ENCODE results near the gene IL1A. TPM values are rescaled to one million over a fixed set of nuclear protein-coding genes. Genes with fewer than 3 reads are reported as not detected.

The IL1A gene
- total RNA-seq, 1 experiment from 2014 or later, result 0.42 TPM

DNA sequence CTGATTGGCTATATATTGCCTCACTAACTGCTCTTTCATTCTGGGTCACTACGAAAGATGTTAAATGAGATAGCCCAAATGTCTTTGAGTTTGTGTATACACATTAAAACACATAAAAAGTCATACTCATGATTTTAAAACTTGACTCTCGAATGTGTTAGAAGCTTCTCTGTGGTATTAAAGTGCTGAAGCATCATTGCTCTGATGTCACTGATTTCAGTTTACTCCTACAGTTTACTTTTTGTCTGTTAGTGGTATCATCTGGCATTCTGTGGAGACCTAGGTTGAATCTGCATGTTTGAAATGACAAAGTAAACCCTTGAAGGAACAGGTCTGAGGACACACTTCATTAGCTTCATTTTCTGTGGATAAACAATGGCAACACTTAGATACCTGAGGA is 52.8 kb downstream of the IL1A start:
- DNase-seq (ENCODE audit: low spot score) (no peak), ATAC-seq (no peak)
- Mint-ChIP-seq H3K27ac (no peak overlapping the region), H3K9me3 (no peaks in the 10 kb centered on the region), H3K36me3 (no peaks in the 10 kb centered on the region; the same call in 1 of the 2 replicates), H3K4me1 (peaks cover 5% of the 10 kb centered on the region; the same call in 1 of the 2 replicates), H3K4me3 (no peak overlapping the region), H3K27me3 (ENCODE audit: low read depth) (no peaks in the 10 kb centered on the region)
- ChIA-PET POLR2A (interaction anchor here (0.6 kb wide), 1 partner anchor 76 kb away, joined by 4 read pairs; no protein-coding TSS in a partner anchor), CTCF (interaction anchor here (2.1 to 3.2 kb wide), 2 partner anchors 18 to 154 kb away, joined by 5 to 11 read pairs; no protein-coding TSS in a partner anchor)
- TF ChIP-seq, protein P1, sequence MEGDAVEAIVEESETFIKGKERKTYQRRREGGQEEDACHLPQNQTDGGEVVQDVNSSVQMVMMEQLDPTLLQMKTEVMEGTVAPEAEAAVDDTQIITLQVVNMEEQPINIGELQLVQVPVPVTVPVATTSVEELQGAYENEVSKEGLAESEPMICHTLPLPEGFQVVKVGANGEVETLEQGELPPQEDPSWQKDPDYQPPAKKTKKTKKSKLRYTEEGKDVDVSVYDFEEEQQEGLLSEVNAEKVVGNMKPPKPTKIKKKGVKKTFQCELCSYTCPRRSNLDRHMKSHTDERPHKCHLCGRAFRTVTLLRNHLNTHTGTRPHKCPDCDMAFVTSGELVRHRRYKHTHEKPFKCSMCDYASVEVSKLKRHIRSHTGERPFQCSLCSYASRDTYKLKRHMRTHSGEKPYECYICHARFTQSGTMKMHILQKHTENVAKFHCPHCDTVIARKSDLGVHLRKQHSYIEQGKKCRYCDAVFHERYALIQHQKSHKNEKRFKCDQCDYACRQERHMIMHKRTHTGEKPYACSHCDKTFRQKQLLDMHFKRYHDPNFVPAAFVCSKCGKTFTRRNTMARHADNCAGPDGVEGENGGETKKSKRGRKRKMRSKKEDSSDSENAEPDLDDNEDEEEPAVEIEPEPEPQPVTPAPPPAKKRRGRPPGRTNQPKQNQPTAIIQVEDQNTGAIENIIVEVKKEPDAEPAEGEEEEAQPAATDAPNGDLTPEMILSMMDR (IDR thresholded peaks at IDR 0.05), result no peak
- TF ChIP-seq, protein P2, sequence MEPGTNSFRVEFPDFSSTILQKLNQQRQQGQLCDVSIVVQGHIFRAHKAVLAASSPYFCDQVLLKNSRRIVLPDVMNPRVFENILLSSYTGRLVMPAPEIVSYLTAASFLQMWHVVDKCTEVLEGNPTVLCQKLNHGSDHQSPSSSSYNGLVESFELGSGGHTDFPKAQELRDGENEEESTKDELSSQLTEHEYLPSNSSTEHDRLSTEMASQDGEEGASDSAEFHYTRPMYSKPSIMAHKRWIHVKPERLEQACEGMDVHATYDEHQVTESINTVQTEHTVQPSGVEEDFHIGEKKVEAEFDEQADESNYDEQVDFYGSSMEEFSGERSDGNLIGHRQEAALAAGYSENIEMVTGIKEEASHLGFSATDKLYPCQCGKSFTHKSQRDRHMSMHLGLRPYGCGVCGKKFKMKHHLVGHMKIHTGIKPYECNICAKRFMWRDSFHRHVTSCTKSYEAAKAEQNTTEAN (CRISPR knock-in tag; IDR thresholded peaks at IDR 0.05), result no peak
- no peak for TF ChIP-seq HMGA2 (CRISPR knock-in tag; IDR thresholded peaks at IDR 0.05)

DNA sequence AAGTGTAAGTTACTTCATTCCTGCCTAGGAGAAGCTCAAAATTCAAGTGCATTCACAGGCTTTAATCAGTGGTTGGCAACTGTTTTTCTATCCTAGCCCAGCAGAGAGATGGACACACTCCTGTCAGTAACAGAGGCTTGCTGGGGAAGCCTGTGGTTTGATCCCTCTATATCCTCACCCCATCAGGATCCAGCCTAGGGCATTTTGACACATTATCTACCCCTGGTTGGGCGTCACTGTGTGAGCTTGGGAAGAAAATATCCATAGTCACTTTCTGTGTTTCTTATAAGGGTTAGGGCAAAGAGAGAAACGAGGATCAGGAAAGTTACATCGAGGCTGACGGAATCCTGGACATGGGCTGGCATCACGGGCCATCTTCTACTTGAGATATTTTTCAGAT is 53.5 kb downstream of the IL1A start:
- Mint-ChIP-seq H3K27me3 (ENCODE audit: low read depth) (no peaks in the 10 kb centered on the region), H3K36me3 (no peaks in the 10 kb centered on the region), H3K4me3 (no peak overlapping the region), H3K27ac (no peak overlapping the region), H3K9me3 (no peaks in the 10 kb centered on the region), H3K4me1 (peaks cover 8% of the 10 kb centered on the region; the same call in 1 of the 2 replicates)
- ATAC-seq (no peak), DNase-seq (ENCODE audit: low spot score) (no peak)
- ChIA-PET POLR2A (interaction anchor here (0.6 kb wide), 1 partner anchor 77 kb away, joined by 4 read pairs; no protein-coding TSS in a partner anchor), CTCF (interaction anchor here (1.1 to 3.2 kb wide), 4 partner anchors 19 to 228 kb away, joined by 3 to 11 read pairs (median 4); no protein-coding TSS in a partner anchor)
- TF ChIP-seq, protein P3, sequence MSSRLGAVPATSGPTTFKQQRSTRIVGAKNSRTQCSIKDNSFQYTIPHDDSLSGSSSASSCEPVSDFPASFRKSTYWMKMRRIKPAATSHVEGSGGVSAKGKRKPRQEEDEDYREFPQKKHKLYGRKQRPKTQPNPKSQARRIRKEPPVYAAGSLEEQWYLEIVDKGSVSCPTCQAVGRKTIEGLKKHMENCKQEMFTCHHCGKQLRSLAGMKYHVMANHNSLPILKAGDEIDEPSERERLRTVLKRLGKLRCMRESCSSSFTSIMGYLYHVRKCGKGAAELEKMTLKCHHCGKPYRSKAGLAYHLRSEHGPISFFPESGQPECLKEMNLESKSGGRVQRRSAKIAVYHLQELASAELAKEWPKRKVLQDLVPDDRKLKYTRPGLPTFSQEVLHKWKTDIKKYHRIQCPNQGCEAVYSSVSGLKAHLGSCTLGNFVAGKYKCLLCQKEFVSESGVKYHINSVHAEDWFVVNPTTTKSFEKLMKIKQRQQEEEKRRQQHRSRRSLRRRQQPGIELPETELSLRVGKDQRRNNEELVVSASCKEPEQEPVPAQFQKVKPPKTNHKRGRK (CRISPR knock-in tag; IDR thresholded peaks at IDR 0.05; ENCODE audit: borderline replicate concordance), result no peak
- TF ChIP-seq, protein P4, sequence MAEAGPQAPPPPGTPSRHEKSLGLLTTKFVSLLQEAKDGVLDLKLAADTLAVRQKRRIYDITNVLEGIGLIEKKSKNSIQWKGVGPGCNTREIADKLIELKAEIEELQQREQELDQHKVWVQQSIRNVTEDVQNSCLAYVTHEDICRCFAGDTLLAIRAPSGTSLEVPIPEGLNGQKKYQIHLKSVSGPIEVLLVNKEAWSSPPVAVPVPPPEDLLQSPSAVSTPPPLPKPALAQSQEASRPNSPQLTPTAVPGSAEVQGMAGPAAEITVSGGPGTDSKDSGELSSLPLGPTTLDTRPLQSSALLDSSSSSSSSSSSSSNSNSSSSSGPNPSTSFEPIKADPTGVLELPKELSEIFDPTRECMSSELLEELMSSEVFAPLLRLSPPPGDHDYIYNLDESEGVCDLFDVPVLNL (CRISPR knock-in tag; IDR thresholded peaks at IDR 0.05; ENCODE audit: borderline replicate concordance, low read depth), result no peak
- TF ChIP-seq ZNF671 (CRISPR knock-in tag; IDR thresholded peaks at IDR 0.05), result no peak
- TF ChIP-seq ZNF396 (CRISPR knock-in tag; IDR thresholded peaks at IDR 0.05; ENCODE audit: borderline replicate concordance), result no peak
- TF ChIP-seq, protein P5, sequence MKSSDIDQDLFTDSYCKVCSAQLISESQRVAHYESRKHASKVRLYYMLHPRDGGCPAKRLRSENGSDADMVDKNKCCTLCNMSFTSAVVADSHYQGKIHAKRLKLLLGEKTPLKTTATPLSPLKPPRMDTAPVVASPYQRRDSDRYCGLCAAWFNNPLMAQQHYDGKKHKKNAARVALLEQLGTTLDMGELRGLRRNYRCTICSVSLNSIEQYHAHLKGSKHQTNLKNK (CRISPR knock-in tag; IDR thresholded peaks at IDR 0.05), result no peak
- TF ChIP-seq FOXK1 (CRISPR knock-in tag; IDR thresholded peaks at IDR 0.05), result no peak
- TF ChIP-seq TCF7 (CRISPR knock-in tag; IDR thresholded peaks at IDR 0.05; ENCODE audit: low read depth), result no peak
- TF ChIP-seq, protein P6, sequence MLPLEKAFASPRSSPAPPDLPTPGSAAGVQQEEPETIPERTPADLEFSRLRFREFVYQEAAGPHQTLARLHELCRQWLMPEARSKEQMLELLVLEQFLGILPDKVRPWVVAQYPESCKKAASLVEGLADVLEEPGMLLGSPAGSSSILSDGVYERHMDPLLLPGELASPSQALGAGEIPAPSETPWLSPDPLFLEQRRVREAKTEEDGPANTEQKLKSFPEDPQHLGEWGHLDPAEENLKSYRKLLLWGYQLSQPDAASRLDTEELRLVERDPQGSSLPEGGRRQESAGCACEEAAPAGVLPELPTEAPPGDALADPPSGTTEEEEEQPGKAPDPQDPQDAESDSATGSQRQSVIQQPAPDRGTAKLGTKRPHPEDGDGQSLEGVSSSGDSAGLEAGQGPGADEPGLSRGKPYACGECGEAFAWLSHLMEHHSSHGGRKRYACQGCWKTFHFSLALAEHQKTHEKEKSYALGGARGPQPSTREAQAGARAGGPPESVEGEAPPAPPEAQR (CRISPR knock-in tag; IDR thresholded peaks at IDR 0.05), result no peak
- TF ChIP-seq CBFB (CRISPR knock-in tag; IDR thresholded peaks at IDR 0.05; ENCODE audit: low read depth), result no peak
- no peak for TF ChIP-seq SMAD4 (CRISPR knock-in tag; IDR thresholded peaks at IDR 0.05)
- TF ChIP-seq, protein P7, sequence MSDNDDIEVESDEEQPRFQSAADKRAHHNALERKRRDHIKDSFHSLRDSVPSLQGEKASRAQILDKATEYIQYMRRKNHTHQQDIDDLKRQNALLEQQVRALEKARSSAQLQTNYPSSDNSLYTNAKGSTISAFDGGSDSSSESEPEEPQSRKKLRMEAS (CRISPR knock-in tag; IDR thresholded peaks at IDR 0.05), result no peak

Data from WTC11 (cell line).